H1 (cell line): ENCODE results near the gene PMM2. TPM values are rescaled to one million over a fixed set of nuclear protein-coding genes. Genes with fewer than 3 reads are reported as not detected.

Source experiments
- CTCF ChIA-PET: fragments of 300-600 bp; sonication (Branson Sonifier 250); formaldehyde crosslinking; loops from one replicate; lab custom pipeline; 2021; ENCODE audit not compliant: partially characterized antibody; lab: Charles Lee
- POLR2A ChIA-PET: fragments of 300-600 bp; sonication (Branson Sonifier 250); formaldehyde crosslinking; loops from one replicate; lab custom pipeline; 2021; ENCODE audit warnings: inconsistent platforms; ENCODE audit not compliant: partially characterized antibody; lab: Charles Lee
- DNase-seq, 2 experiments: peaks; one replicate each; pipeline versions ENCODE4 v3.0.0 to v3.0.0-alpha.2; 2010 to 2022; ENCODE audit warnings: low spot score in 2 of 2, low read depth in 1 of 2, mixed read lengths in 1 of 2
- FAIRE-seq: peaks from 2 replicates; lab custom pipeline; 2011; peaks lifted over from hg19 to GRCh38; lab: Jason Lieb, UNC
- H2AFZ ChIP-seq: 2 replicates; pipeline ENCODE4 v1.8.1; 2012; ENCODE audit warnings: low read length, inconsistent platforms
- H2AK5ac ChIP-seq: 2 replicates; pipeline ENCODE4 v1.6.1; 2013; ENCODE audit warnings: low read depth, low read length
- H2BK120ac ChIP-seq: replicated peaks from 2 replicates; pipeline ENCODE3; 2013; ENCODE audit warnings: low read depth, low read length, inconsistent platforms
- H2BK12ac ChIP-seq: 2 replicates; pipeline ENCODE4 v1.6.1; 2013; ENCODE audit warnings: low read depth, low read length
- H2BK15ac ChIP-seq: 2 replicates; pipeline ENCODE4 v1.6.1; 2013; ENCODE audit warnings: low read length
- H2BK20ac ChIP-seq: 2 replicates; pipeline ENCODE4 v1.6.1; 2013; ENCODE audit warnings: low read length
- H2BK5ac ChIP-seq: 2 replicates; pipeline ENCODE4 v1.6.1; 2013; ENCODE audit warnings: low read depth, low read length
- H3K14ac ChIP-seq: 2 replicates; pipeline ENCODE4 v1.6.1; 2013; ENCODE audit warnings: inconsistent platforms; ENCODE audit not compliant: insufficient read length
- H3K18ac ChIP-seq: 2 replicates; pipeline ENCODE4 v1.6.1; 2013; ENCODE audit warnings: low read length; ENCODE audit errors: extremely low read depth
- H3K23ac ChIP-seq: 2 replicates; pipeline ENCODE4 v1.6.1; 2013; ENCODE audit warnings: inconsistent platforms; ENCODE audit not compliant: insufficient read length
- H3K23me2 ChIP-seq: 2 replicates; pipeline ENCODE4 v1.6.1; 2013; ENCODE audit warnings: low read depth, low read length
- H3K27ac ChIP-seq: 2 replicates; pipeline ENCODE4 v1.6.1; 2011; ENCODE audit warnings: low read depth, low read length, inconsistent platforms
- H3K27me3 ChIP-seq, 4 experiments: replicated peaks in 1 of 4; 1 replicate in 1 of 4; 2 replicates in 3 of 4; pipeline versions ENCODE4 v1.6.1 to v1.8.1; 2011 to 2013; ENCODE audit warnings: low read length in 3 of 4, mild to moderate bottlenecking in 3 of 4, inconsistent platforms in 2 of 4, mixed read lengths in 2 of 4, moderate library complexity in 1 of 4; ENCODE audit not compliant: control insufficient read depth in 3 of 4, insufficient read depth in 3 of 4; ENCODE audit errors: extremely low read depth in 1 of 4
- H3K36me3 ChIP-seq, 4 experiments: 2 replicates each; pipeline versions ENCODE4 v1.6.1 to v1.8.1; 2011 to 2013; ENCODE audit warnings: mild to moderate bottlenecking in 4 of 4, low read length in 3 of 4, moderate library complexity in 2 of 4, control low read depth in 1 of 4, inconsistent platforms in 1 of 4; ENCODE audit not compliant: insufficient read depth in 4 of 4, control insufficient read depth in 2 of 4
- H3K4ac ChIP-seq: replicated peaks from 2 replicates; pipeline ENCODE3; 2013; ENCODE audit warnings: low read length, low read depth, mixed read lengths, inconsistent platforms; ENCODE audit not compliant: insufficient read length
- H3K4me1 ChIP-seq, 4 experiments: replicated peaks in 1 of 4; 1 replicate in 1 of 4; 2 replicates in 3 of 4; pipeline versions ENCODE4 v1.6.1 to v1.8.1; 2011 to 2013; ENCODE audit warnings: low read length in 3 of 4, inconsistent platforms in 2 of 4, mixed read lengths in 1 of 4; ENCODE audit not compliant: insufficient read depth in 4 of 4, control insufficient read depth in 3 of 4
- H3K4me2 ChIP-seq, 2 experiments: 2 replicates each; pipeline versions ENCODE4 v1.6.1 to v1.8.1; 2011 to 2013; ENCODE audit warnings: low read depth in 2 of 2, low read length in 2 of 2, control low read depth in 1 of 2, inconsistent platforms in 1 of 2, mild to moderate bottlenecking in 1 of 2; ENCODE audit not compliant: insufficient read depth in 1 of 2
- H3K4me3 ChIP-seq, 4 experiments: fragments of 200-600, 300-600 bp in 1 of 4; sonication (generic), shearing (Covaris generic), sonication (Bioruptor Twin) in 1 of 4; 2 replicates each; pipeline versions ENCODE4 v1.5.1 to v1.8.1; 2011 to 2016; ENCODE audit warnings: low read length in 4 of 4, low read depth in 3 of 4, control low read depth in 2 of 4, inconsistent platforms in 2 of 4, mild to moderate bottlenecking in 2 of 4, mixed read lengths in 1 of 4, moderate library complexity in 1 of 4; ENCODE audit not compliant: insufficient read depth in 2 of 4; ENCODE audit errors: extremely low read depth in 1 of 4
- H3K56ac ChIP-seq: replicated peaks from 2 replicates; pipeline ENCODE3; 2013; ENCODE audit warnings: low read depth, mild to moderate bottlenecking, mixed read lengths, low read length, inconsistent platforms; ENCODE audit not compliant: insufficient read length
- H3K79me1 ChIP-seq: 2 replicates; pipeline ENCODE4 v1.6.1; 2013; ENCODE audit warnings: low read depth, low read length, control low read depth
- H3K79me2 ChIP-seq, 2 experiments: 2 replicates each; pipeline versions ENCODE4 v1.6.1 to v1.8.1; 2012 to 2013; ENCODE audit warnings: low read length in 2 of 2, mild to moderate bottlenecking in 2 of 2, inconsistent platforms in 1 of 2; ENCODE audit not compliant: insufficient read depth in 2 of 2, control insufficient read depth in 1 of 2
- H3K9ac ChIP-seq, 4 experiments: replicated peaks in 1 of 4; 1 replicate in 1 of 4; 2 replicates in 3 of 4; pipeline versions ENCODE4 v1.6.1 to v1.8.1; 2011 to 2013; ENCODE audit warnings: low read depth in 3 of 4, low read length in 3 of 4, control low read depth in 2 of 4, mild to moderate bottlenecking in 2 of 4, moderate library complexity in 2 of 4, inconsistent platforms in 1 of 4; ENCODE audit errors: extremely low read depth in 1 of 4
- H3K9me3 ChIP-seq, 2 experiments: 2 replicates each; pipeline versions ENCODE4 v1.6.1 to v1.8.1; 2012 to 2013; ENCODE audit warnings: mild to moderate bottlenecking in 2 of 2, moderate library complexity in 2 of 2, control low read depth in 1 of 2, inconsistent platforms in 1 of 2, low read depth in 1 of 2, low read length in 1 of 2, mixed read lengths in 1 of 2; ENCODE audit not compliant: insufficient read depth in 2 of 2
- H4K20me1 ChIP-seq, 2 experiments: replicated peaks in 1 of 2; 2 replicates each; pipeline versions ENCODE3 to v1.8.1; 2011 to 2013; ENCODE audit warnings: inconsistent platforms in 2 of 2, low read length in 2 of 2, mild to moderate bottlenecking in 1 of 2; ENCODE audit not compliant: insufficient read depth in 2 of 2, control insufficient read depth in 1 of 2
- H4K5ac ChIP-seq: 2 replicates; pipeline ENCODE4 v1.6.1; 2013; ENCODE audit warnings: low read length, low read depth, mixed read lengths, inconsistent platforms; ENCODE audit not compliant: insufficient read length
- H4K8ac ChIP-seq: 2 replicates; pipeline ENCODE4 v1.8.0; 2013; ENCODE audit warnings: mild to moderate bottlenecking, moderate library complexity, low read length, inconsistent platforms; ENCODE audit not compliant: insufficient read depth; ENCODE audit errors: extremely low read depth
- H4K91ac ChIP-seq: replicated peaks from 2 replicates; pipeline ENCODE3; 2013; ENCODE audit warnings: low read length, mixed read lengths, inconsistent platforms; ENCODE audit not compliant: insufficient read length
- BACH1 ChIP-seq: IDR thresholded peaks from 2 replicates; pipeline ENCODE4 v1.6.1; 2012; ENCODE audit warnings: low read length, improper control_type of control experiment
- BCL11A ChIP-seq, 2 experiments: IDR thresholded peaks; one replicate each; pipeline ENCODE4 v1.6.1; 2011; ENCODE audit warnings: low read depth in 2 of 2, low read length in 2 of 2, mild to moderate bottlenecking in 2 of 2
- EZH2 ChIP-seq: fragments of 200-600 bp; sonication (generic); IDR thresholded peaks from 2 replicates; pipeline ENCODE4 v1.7.1; 2012; ENCODE audit warnings: low read depth, mild to moderate bottlenecking, moderate library complexity, low read length, inconsistent platforms; ENCODE audit not compliant: severe bottlenecking
- KDM1A ChIP-seq: fragments of 200-600, 300-600 bp; sonication (generic); IDR thresholded peaks from 2 replicates; pipeline ENCODE4 v1.7.1; 2016; ENCODE audit warnings: mild to moderate bottlenecking, low read length, borderline replicate concordance
- KDM4A ChIP-seq: IDR thresholded peaks from one replicate; pipeline ENCODE4 v1.7.1; 2012; ENCODE audit warnings: low read depth, mild to moderate bottlenecking, moderate library complexity, low read length, inconsistent platforms; ENCODE audit not compliant: severe bottlenecking
- KDM5A ChIP-seq: fragments of 200-600 bp; IDR thresholded peaks from 2 replicates; pipeline ENCODE4 v1.7.1; 2012; ENCODE audit warnings: mild to moderate bottlenecking, low read length, inconsistent platforms, mixed read lengths
- MAFK ChIP-seq: IDR thresholded peaks from 2 replicates; pipeline ENCODE4 v1.6.1; 2012; ENCODE audit warnings: low read depth, mild to moderate bottlenecking, improper control_type of control experiment, low read length
- SP1 ChIP-seq: IDR thresholded peaks from 2 replicates; pipeline ENCODE4 v1.6.1; 2011; ENCODE audit warnings: low read depth, low read length
- SP2 ChIP-seq: IDR thresholded peaks from 2 replicates; pipeline ENCODE4 v1.6.1; 2012; ENCODE audit warnings: mild to moderate bottlenecking, low read length, inconsistent platforms
- SP4 ChIP-seq: IDR thresholded peaks from 2 replicates; pipeline ENCODE4 v1.6.1; 2012; ENCODE audit warnings: low read length, inconsistent platforms
- TBP ChIP-seq: IDR thresholded peaks from 2 replicates; pipeline ENCODE4 v1.6.1; 2011; ENCODE audit warnings: low read depth, low read length, improper control_type of control experiment
- TCF12 ChIP-seq: IDR thresholded peaks from 2 replicates; pipeline ENCODE4 v1.6.1; 2011; ENCODE audit warnings: low read depth, mild to moderate bottlenecking, low read length
- YY1 ChIP-seq: IDR thresholded peaks from 2 replicates; pipeline ENCODE4 v1.6.1; 2011; ENCODE audit warnings: low read depth, mild to moderate bottlenecking, low read length
- ZNF274 ChIP-seq: IDR thresholded peaks from 2 replicates; pipeline ENCODE4 v1.7.0; 2012; ENCODE audit warnings: low read length, borderline replicate concordance; ENCODE audit errors: extremely low read depth
- WGBS, 2 experiments: shearing (Covaris generic) in 1 of 2; methylation state at CpG; one replicate each; pipeline versions ENCODE4 v1.1.6 to v1.1.7; 2013 to 2015; ENCODE audit warnings: low lambda C conversion rate in 2 of 2, mixed read lengths in 2 of 2, inconsistent platforms in 1 of 2, low coverage in 1 of 2, missing lambda C conversion rate in 1 of 2; ENCODE audit not compliant: insufficient replicate concordance in 2 of 2, insufficient coverage in 1 of 2, insufficient read length in 1 of 2; ENCODE audit errors: extremely low coverage in 1 of 2, missing lambda C conversion rate in 1 of 2; 5-methylcytosine and 5-hydroxymethylcytosine counted together
- polyA plus RNA-seq, 7 experiments: library from polyadenylated mRNA; depleted of rRNA in 3 of 7; stranded (reverse) in 5 of 7; unstranded in 2 of 7; fragments of >200 nt in 5 of 7; fragments of 200-250 nt in 2 of 7; gene quantifications; 1 replicate in 5 of 7; 2 replicates in 1 of 7; 4 replicates in 1 of 7; pipeline versions ENCODE4 v1.2.1 to v1.2.3, GENCODE V29; 2011 to 2013; ENCODE audit warnings: missing spikeins in 2 of 7, mixed read lengths in 2 of 7
- total RNA-seq: library from RNA; stranded (reverse); fragmentation: NEBNext Ultra II Directional; extraction: Animal tissue kit (Norgen Biotek cat#: 25700); gene quantifications from 2 replicates; pipeline ENCODE4 v1.2.1, GENCODE V29; 2021
- TF ChIP-seq, protein P1 (sequence below): IDR thresholded peaks from 2 replicates; pipeline ENCODE4 v1.6.1; 2011; ENCODE audit warnings: low read length, improper control_type of control experiment

PMM2 gene
- total and polyA plus RNA-seq, 2 of the 8 experiments (the other 6 are each of a cell fraction or from before 2014, with no cell fraction given): 26.2 to 49.4 TPM

DNA sequence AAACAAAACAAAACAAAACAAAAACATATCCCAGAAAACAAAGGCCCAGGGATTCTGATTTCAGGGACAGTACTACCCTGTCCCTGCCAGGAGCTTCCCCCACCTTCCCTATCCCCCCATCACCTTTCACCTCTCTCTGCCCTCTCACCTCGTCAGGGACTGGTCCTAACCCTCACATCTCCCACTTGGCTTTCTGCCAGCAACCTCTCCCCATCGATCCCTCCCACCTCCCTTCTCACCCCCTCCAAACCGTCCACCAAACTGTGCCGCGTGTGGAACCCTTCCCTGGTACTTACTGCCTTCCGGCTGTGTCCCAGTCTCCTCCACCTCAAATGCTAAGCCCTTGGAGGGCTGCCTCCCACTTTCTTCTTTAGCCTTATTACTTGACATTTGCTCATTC is 36.6 kb upstream of the PMM2 start:
- POLR2A ChIA-PET: no interaction called here
- H2BK20ac ChIP-seq: no peak overlapping the region
- H3K27ac ChIP-seq: no peak overlapping the region
- no peak overlapping the region for H3K4me3 ChIP-seq
- no peaks in the 10 kb centered on the region for H3K79me1 ChIP-seq
- H3K4ac ChIP-seq: no peak overlapping the region
- no peak overlapping the region for H3K4me2 ChIP-seq
- CTCF ChIA-PET: interaction anchor here (1.7 kb wide), 1 partner anchor 30 kb away, joined by 8 read pairs; no protein-coding TSS in a partner anchor
- no peak overlapping the region for H4K5ac ChIP-seq
- no peak overlapping the region for H2BK120ac ChIP-seq
- DNase-seq (no peak), FAIRE-seq (no peak)
- H3K9me3 ChIP-seq: no peaks in the 10 kb centered on the region
- H4K20me1 ChIP-seq: no peaks in the 10 kb centered on the region
- H4K8ac ChIP-seq: no peak overlapping the region
- H2BK12ac ChIP-seq: no peak overlapping the region
- no peak overlapping the region for H3K23ac ChIP-seq
- no peak overlapping the region for H2BK5ac ChIP-seq
- no peak overlapping the region for H3K14ac ChIP-seq
- WGBS, 2 experiments: 87% methylated on average over 6 of the region's 6 CpGs; no CpG with 5 or more reads in 1 of the 2 experiments
- no peak overlapping the region for H3K18ac ChIP-seq
- no peaks in the 10 kb centered on the region for H3K27me3 ChIP-seq
- H2BK15ac ChIP-seq: no peak overlapping the region
- H3K9ac ChIP-seq: no peak overlapping the region
- H3K56ac ChIP-seq: no peak overlapping the region
- H2AFZ ChIP-seq: no peak overlapping the region
- H3K79me2 ChIP-seq: no peaks in the 10 kb centered on the region; a peak in 1 of 4 replicates
- H3K4me1 ChIP-seq: peaks cover 0 to 11% (median 5%) of the 10 kb centered on the region in 4 experiments; a peak in 4 of 7 replicates
- H4K91ac ChIP-seq: no peak overlapping the region
- H3K23me2 ChIP-seq: no peaks in the 10 kb centered on the region
- H3K36me3 ChIP-seq: no peaks in the 10 kb centered on the region
- no peak overlapping the region for H2AK5ac ChIP-seq
- TF ChIP-seq TCF12: no peak
- TF ChIP-seq KDM5A: no peak
- no peak for TF ChIP-seq TBP
- no peak for TF ChIP-seq EZH2
- no peak for TF ChIP-seq KDM1A
- no peak for TF ChIP-seq BCL11A (IDR thresholded peaks at IDR 0.05; ENCODE audit: low read depth in 2 of 2, low read length in 2 of 2)
- TF ChIP-seq YY1: no peak
- TF ChIP-seq KDM4A: no peak
- no peak for TF ChIP-seq BACH1
- TF ChIP-seq SP4: no peak
- TF ChIP-seq MAFK: no peak
- TF ChIP-seq SP2: no peak
- TF ChIP-seq ZNF274: no peak
- TF ChIP-seq, protein P1, sequence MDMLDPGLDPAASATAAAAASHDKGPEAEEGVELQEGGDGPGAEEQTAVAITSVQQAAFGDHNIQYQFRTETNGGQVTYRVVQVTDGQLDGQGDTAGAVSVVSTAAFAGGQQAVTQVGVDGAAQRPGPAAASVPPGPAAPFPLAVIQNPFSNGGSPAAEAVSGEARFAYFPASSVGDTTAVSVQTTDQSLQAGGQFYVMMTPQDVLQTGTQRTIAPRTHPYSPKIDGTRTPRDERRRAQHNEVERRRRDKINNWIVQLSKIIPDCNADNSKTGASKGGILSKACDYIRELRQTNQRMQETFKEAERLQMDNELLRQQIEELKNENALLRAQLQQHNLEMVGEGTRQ: no peak
- no peak for TF ChIP-seq SP1
